GM21723 (cell line): ENCODE data around the gene TFG.

ENCODE experiments used
- ATAC-seq: cut with Tn5 transposase; IDR thresholded peaks from one replicate; pipeline ENCODE4 v1.9.1; 2021; ENCODE audit warnings: mild to moderate bottlenecking, moderate library complexity; ENCODE audit not compliant: unreplicated experiment

Gene TFG

GRCh38 chr3:100703865-100704264, 5.4 kb upstream of the TFG start:
- ATAC-seq, result no peak

GRCh38 chr3:100706365-100706764, 2.9 kb upstream of the TFG start:
- no peak for ATAC-seq

GRCh38 chr3:100708644-100708988, 678 bp upstream of the TFG start:
- ATAC-seq, result no peak

GRCh38 chr3:100709842-100710260, 557 bp downstream of the TFG start:
- peak; percentile 1 for ATAC-seq

- ATAC-seq, result peak; percentile 48
Observed at GRCh38 chr3:100710261-100710968, 1.1 kb downstream of the TFG start.

DNA sequence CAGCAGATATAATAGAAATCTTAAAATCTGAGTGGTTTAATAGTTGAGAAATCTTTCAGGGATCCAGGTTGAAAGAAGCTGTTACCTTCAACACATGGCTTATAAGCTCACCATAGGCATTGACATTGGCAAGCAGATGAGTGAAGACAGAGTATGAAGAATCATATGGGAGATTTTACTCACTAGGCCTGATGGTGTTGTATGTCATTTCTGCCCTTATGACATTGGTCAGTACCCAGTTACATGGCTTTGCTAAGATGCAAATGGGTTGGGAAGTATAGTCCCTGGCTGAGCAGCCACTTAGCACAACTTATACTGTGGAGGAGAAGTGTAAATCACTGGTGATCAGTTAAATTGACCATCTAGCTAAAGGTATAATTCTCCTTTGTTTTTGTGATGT, 5.9 kb downstream of the TFG start:
- no peak for ATAC-seq

- no peak for ATAC-seq
Observed at GRCh38 chr3:100717063-100717462, 7.8 kb downstream of the TFG start.

DNA sequence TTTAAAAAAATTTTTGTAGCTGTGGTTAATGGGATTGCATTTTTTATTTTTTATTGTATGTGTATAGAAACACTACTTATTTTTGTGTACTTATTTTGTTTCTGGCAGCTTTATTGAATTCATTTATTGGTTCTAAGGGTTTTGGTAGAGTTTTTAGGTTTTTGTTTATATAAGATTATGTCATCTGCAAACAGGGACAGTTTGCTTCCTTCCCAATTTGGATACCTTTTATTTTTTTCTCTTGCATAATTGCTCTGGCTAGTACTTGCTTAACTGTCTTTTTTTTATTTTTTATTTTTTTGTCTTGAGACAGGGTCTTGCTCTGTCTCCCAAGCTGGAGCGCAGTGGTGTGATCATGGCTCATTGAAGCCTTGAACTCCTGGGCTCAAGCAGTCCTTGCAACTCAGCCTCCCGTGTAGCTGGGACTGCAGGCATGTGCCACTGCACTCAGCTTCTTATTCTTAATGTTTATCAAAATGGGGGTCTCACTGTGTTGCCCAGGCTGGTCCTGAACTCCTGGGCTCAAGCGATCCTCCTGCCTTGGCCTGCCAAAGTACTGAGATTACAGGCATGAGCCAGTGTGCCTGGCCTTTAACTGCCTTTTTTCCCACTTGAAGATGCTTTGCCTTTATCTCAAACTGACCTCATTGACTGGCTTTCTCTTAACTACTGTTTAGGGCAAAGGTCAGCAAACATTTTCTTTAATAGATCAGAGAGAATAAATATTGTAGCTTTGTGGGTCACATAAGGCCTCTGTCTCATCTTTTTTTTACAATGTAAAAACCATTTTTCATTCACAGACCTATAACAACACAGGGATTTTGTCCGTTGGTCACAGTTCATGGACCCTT, 8.6 kb downstream of the TFG start:
- ATAC-seq, result no peak

DNA sequence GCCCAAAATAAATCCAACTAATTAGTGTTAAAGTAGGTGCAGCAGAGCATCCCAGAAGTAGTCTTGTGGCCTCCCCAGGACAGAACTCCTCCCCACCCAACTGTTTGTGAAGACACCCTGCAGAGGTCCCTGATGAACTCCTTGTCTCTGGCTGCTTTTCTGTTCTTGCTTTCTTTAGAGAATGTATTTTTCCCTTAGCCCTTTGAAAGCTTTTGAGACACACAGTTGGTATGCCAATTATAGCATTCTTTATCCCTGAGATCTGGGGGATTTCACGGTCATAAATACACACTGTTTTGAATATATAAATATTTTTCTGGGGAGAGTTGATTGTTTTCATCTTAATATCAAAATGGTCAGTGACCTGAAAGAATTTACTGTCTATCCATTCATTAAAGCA, 9.8 kb downstream of the TFG start:
- ATAC-seq, result no peak

GRCh38 chr3:100720426-100720825, 11.1 kb downstream of the TFG start:
- no peak for ATAC-seq

DNA sequence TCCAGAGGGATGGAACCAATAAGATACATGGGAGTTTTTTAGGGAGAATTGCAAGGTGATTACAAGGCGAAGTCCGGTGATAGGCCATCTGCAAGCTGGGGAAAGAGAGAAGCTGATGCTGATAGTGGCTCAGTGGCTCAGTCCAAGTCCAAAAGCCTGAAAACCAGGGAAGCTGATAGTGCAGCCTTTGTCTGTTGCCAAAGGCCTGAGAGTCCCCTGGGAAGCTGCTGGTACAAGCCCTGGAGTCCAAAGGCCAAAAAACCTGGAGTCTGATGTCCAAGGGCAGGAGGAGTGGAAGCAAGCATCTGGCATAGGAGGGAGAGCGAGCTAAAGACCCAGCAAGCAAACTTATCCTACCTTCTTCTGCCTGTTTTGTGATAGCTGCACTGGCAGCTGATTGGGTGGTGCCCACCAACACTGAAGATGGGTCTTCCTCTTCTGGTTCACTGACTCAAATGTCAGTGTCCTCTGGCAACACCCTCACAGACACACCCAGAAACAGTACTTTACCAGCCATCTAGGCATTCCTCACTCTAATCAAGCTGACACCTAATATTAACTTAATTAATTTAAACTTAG, 16.7 kb downstream of the TFG start:
- ATAC-seq, result no peak

- no peak for ATAC-seq
Observed at GRCh38 chr3:100726706-100727105, 17.4 kb downstream of the TFG start.

- peak; percentile 57 for ATAC-seq
Observed at GRCh38 chr3:100730524-100730923, 21.2 kb downstream of the TFG start.

DNA sequence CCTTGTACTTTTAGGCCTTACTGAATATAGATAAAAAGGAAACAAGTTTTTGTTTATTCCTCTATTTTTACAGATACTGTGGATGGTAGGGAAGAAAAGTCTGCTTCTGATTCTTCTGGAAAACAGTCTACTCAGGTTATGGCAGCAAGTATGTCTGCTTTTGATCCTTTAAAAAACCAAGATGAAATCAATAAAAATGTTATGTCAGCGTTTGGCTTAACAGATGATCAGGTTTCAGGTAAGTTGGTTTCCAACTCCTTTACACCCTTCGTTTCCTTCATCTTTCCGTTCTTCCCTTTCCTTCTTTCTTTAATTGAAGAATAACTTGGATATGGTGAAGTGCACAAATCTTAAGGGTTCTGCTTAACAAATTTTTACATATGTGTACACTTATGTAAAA, 23.1 kb downstream of the TFG start:
- no peak for ATAC-seq

DNA sequence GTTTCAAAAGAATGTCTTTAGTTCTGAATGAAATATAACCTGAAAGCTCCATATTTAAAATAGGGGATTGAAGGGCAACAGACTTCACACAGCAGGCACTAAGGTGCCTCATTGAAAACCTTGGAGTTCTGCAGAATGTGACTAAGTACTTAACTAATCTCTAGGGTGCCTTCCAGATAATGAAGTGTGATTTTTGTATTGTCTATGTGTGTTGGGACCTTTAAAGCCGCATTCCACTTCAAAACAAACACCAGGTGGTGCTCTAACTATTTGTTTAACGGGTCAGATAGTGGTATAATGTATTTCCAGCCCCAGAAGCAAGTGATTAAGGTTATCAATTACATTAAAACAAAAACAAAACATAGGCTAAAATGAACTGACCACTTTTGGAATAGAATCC, 28.0 kb downstream of the TFG start:
- ATAC-seq, result no peak

DNA sequence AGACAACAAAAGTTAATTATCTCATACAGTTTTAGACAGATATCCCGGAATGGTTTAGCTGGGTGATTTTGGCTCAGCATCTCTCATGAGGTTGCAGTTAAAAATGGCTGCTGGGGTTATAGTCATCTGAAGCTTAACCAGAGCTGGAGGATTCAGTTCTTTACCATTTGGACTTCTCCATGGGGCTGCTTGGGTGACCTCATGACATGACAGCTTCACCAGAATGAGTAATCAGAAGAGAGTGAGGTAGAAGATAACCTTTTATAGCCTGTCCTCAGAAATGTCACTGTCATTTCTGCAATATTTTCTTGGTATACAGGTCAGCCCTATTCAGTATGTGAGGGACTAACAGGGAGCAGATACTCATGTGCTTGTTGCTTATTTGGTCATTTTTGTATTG, 30.9 kb downstream of the TFG start:
- no peak for ATAC-seq

DNA sequence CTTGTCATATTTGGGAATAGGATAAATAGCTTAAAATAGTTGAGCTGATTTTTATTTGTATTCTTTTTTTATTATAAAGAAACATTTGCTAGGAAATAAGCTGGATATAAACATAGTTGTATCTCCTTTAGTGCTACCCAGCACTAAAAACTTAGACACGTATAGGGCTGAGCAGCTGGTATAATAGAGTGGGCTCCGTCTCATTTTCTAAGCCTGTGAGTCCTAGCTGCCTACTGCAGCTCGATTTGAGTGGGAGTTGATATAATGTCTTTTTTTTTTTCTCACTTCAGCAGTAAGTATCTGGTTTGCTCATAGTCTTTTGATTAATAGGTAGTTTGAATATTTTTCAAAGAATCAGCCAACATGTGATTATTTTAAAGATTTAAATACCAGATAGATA, 34.2 kb downstream of the TFG start:
- no peak for ATAC-seq

DNA sequence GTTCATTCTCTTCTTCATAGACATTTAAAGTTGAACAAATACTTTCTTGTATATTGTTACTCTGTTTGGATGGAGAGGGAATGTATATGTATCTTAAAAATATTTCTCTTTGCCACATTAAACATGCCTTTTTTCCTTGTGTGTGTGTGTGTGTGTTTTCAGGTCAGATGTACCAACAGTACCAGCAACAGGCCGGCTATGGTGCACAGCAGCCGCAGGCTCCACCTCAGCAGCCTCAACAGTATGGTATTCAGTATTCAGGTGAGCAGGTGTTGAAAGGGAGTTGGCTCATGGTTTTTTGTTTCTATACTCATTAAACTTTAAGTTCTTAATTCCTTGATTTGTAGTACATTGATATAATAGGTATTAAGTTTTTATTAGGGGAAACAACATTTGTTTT, 35.4 kb downstream of the TFG start:
- ATAC-seq, result no peak

DNA sequence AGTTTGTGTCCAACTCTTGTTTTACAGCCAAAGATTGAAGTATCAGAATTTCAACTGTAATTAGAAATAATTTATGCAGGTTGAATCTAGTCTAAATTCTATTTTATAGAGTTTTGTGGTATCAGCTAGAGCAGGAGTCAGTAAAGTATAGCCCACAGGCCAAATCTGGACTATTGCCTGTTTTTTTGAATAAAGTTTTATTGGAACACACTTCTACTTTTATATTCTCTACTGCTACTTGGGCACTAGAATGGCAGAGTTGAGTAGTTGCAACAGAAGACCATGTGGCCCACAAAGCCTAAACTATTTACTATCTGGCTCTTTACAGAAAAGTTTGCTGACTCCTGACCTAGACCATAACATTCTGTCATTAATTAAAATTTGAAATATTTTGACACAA, 36.3 kb downstream of the TFG start:
- ATAC-seq, result no peak

DNA sequence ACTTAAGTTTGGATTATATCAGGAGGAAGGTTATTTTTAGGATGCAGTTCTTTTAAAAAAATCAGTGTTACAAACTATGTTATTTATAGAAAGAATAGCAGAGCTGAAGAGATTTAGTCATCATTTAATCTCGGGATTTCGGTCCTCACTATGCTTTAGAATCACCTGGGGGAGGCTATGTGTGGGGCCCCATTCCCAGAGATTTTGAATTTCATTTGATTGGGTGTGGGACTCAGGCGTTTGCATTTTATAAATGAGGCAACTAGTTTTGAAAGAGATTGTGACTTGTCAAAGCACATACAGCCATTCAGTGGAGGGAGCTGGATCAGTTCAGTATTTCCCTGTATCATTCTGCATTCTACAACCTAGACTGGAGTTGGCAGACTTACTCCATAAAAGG, 36.8 kb downstream of the TFG start:
- no peak for ATAC-seq

DNA sequence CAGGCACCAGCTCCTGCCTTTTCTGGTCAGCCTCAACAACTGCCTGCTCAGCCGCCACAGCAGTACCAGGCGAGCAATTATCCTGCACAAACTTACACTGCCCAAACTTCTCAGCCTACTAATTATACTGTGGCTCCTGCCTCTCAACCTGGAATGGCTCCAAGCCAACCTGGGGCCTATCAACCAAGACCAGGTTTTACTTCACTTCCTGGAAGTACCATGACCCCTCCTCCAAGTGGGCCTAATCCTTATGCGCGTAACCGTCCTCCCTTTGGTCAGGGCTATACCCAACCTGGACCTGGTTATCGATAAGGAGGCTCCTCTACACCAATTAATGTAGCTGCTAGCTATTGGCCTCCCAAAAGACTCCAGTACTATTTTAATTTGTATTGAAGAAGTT, 38.9 kb downstream of the TFG start:
- ATAC-seq, result no peak

DNA sequence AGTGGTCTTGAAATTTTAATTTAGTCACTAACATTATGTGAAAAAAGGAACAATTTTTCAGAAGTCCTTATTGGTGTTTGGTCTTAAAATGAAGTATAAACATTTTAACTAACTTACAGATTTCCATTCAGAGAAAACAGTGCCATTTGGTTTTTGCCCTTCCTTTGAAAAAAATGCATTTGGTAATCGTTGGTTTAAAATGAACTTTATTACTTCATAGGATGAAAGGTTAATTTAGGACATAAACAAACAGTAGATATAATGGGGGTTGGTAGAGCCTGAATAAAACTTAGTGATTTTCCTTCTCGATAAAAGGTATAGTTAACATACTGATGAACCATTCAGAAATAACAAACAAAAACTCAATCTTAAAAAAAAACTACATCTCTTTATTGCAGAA, 39.7 kb downstream of the TFG start:
- ATAC-seq, result no peak
